GM11168 (cell line): ENCODE results near the gene SWSAP1.
"Not testable (repeated sequence)": the region's sequence is repeated elsewhere in the genome, so short reads cannot be mapped to it uniquely, and the experiment has no call there.

Source experiments
- in situ Hi-C: fragments of 300-500 bp; cut with MboI; formaldehyde crosslinking; loops from one replicate; pipeline ENCODE4 v1.12.0; 2022; ENCODE audit warnings: low sequenced_read_pairs; ENCODE audit not compliant: unreplicated experiment

The SWSAP1 gene, protein sequence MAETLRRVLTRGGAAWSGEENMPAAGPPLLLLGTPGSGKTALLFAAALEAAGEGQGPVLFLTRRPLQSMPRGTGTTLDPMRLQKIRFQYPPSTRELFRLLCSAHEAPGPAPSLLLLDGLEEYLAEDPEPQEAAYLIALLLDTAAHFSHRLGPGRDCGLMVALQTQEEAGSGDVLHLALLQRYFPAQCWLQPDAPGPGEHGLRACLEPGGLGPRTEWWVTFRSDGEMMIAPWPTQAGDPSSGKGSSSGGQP

DNA sequence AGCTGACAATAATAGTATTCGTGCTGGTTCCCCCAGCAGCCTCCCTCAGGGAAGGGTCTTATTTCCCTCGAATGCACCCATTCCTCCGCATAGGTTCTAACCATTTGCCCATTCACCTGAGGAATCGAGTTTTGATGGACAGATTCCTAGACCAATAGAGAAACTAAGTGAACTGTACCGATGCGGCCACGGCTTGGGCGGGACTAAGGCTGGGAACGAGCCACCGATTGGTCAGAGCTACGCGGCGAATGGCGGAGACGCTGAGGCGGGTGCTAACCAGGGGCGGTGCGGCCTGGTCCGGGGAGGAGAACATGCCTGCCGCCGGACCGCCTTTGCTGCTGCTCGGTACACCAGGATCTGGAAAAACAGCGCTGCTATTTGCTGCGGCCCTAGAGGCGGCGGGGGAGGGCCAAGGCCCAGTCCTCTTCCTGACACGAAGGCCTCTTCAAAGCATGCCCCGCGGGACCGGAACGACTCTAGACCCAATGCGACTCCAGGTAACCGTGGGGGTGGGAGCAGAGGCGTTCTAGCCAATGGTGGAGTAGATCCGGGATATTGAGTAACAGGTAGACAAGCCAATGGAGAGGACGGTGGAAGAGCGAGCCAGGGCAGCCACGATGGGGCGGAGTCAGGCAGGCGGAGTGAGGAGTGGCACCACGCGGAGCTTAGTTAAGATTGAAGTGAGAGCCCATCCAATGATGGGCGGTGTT is at the start of gene SWSAP1:
TSS of gene SWSAP1 (plus strand) at position 234 of the 710 bp plus-strand sequence. CDS start at position 249, 15 bp downstream.
- in situ Hi-C loops = no loop called here

DNA sequence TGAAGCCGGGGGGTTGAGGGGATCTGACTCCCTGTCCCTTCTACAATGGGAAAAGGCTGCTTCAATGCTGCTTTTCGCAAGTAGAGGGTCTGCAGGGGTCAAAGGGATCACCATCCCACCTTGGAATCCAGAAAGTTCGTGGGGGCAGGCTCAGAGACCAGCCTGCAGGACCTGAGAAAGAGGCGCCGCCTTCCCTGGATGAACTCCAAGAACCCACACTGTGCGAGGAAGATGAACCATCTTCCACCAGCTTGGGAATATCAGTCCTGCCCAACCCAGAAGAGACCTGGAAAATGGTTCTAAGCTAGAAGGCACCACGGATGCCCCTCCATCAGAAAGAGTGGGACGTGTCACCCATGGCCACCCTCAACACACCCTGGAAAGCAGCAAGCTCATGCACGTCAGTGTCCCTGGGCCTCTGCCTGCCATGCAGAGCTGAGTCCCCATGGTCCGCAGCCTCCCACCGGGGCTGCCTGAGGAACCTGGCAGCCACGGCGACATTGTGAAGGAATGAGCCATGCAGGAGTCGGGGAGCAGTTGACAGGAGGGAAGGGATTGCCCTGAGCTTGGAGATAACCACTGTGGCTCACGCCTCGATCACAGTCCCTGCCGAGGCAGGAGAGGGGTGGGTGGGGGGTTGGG is 49.6 kb upstream of the SWSAP1 start:
- in situ Hi-C loops = no loop called here

GRCh38 chr19:11325544-11325943 is 48.9 kb upstream of the SWSAP1 start:
- in situ Hi-C loops = no loop called here

- in situ Hi-C loops = no loop called here
Observed at GRCh38 chr19:11330127-11330526, 44.3 kb upstream of the SWSAP1 start.

DNA sequence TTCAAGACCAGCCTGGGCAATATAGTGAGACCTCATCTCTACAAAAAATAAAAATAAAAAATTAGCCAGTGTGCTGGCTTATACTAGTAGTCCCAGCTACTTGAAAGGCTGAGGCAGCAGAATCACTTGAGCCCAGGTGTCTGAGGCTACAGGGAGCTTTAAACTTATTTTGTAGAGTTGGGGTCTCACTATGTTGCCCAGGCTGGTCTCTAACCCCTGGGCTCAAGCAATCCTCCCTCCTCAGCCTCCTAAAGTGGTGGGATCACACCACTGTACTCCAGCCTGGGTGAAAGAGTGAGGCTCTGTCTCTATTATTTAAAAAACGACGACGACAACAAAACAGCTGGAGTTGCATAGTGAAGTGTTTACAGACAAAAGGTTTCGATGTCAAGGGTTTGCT is 43.0 kb upstream of the SWSAP1 start:
- in situ Hi-C loops = no loop called here

GRCh38 chr19:11332822-11333221 is 41.6 kb upstream of the SWSAP1 start:
- in situ Hi-C loops = no loop called here

GRCh38 chr19:11333838-11334237 is 40.6 kb upstream of the SWSAP1 start:
- in situ Hi-C loops = not testable (repeated sequence)

GRCh38 chr19:11335449-11336146 is 38.9 kb upstream of the SWSAP1 start:
- in situ Hi-C loops = no loop called here

DNA sequence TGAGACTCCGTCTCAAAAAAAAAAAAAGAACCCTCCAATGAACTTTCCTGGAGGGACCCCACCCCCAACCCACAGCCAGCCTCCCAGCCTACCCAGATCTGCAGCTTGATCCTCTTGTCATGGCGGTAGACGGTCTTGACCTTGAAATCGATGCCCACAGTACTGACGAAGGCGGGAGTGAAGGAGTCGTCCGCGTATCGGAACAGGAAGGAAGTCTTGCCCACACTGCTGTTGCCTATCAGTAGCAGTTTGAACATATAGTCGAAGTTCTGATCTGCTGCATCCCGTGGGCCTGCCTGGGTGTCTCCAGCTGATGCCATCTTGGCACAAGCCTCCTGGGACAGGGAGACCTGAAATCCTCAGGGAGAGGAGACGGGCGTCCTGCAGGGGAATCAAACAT is 37.4 kb upstream of the SWSAP1 start:
- in situ Hi-C loops = no loop called here

GRCh38 chr19:11338121-11338520 is 36.3 kb upstream of the SWSAP1 start:
- in situ Hi-C loops = no loop called here

DNA sequence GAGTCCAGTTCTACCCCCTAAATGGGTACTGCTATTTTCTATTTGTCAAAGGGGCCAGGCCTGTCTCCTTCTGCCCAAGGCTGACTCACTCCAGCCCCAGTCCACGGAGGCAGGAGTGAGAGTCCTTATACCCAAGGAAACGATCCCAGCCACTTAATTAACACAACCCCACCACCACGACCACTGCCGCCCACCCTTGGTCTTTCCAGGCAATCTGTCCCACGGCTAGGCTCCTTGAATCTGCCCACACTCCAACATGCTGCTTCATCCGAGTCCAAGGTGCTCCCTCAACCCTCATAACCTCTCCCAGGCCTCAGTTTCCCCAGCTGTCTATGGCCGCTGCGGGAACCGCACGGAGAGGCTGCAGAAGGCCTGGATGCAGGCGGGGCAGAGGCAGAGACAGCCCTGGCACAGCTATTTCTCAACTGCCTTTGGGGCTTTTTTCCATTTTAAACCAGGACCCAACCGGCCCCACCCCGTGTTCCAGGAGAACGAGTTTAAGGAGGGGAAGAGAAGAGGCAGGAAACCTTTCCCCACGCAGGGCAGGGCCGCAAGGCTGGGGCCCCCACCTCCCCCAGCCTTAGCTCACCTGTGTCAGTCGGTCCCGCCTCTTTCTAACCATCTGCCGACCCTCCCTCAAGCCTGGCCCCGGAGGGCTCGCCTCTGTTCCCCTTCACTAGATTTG is 35.8 kb upstream of the SWSAP1 start:
- in situ Hi-C loops = no loop called here

DNA sequence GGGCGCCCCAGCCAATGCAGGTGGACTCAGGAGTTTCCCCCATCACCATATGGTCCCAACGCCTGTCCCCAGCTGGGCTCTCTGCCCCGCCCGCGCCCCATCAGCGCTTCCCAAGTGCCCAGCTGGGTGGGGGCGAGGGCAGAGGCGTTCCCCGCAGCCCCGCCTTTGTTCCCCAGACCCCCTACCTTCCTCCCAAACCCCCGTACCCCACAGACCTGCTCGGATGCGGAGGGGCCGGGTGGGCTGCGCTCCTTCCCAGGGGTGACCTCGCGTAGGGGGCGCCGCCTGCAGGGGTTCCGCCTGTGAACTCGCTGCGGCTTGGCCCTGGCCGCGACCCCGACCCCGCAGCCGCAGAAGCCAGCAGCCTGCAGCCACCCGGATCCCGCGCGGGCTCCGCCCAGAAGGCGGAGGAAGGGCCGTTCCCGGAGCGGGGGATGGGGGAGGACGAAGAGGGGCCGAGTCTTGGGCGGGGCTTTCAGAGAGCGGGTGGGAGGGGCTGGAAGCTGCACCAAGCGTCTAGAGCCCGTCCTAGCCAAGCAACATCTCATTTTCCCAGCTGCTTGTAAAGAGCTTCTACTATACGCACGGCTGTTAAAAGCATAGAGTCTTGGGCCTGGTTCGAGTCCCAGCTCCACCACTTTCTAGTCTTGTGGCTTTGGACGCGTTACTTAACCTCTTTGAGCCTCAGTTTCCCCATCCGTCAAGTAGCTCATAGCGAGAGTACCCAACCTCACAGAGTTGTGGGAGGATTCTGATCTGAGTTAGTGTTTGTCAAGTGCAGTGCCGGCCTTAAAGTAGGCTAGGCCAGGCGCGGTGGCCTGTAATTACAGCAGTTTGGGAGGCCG is 35.0 kb upstream of the SWSAP1 start, which contains the start of gene RAB3D:
TSS of gene RAB3D (minus strand) at position 404 of the 845 bp plus-strand sequence. CDS start 2,258 bp downstream, outside the sequence.
- in situ Hi-C loops = no loop called here

DNA sequence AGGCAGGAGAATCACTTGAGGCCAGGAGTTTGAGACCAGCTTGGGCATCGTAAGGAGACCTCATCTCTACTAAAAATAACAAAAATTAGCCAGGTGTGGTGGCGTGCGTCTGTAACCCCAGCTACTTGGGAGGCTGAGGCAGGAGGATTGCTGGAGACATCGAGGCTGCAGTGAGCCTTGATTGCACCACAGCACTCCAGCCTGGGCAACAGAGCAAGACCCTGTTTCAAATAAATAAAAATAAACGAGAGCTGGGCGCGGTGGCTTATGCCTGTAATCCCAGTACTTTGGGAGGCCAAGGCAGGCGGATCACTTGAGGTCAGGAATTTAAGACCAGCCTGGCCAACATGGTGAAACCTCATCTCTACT is 34.4 kb upstream of the SWSAP1 start:
- in situ Hi-C loops = not testable (repeated sequence)

GRCh38 chr19:11342429-11342828 is 32.0 kb upstream of the SWSAP1 start:
- in situ Hi-C loops = no loop called here

- in situ Hi-C loops = no loop called here
Observed at GRCh38 chr19:11345122-11345803, 29.2 kb upstream of the SWSAP1 start.

GRCh38 chr19:11346104-11346940 is 28.1 kb upstream of the SWSAP1 start, which contains the start of the genes CCDC159 and TMEM205:
TSS of gene CCDC159 (plus strand) at chr19:11346519. CDS start at chr19:11346607, 88 bp downstream.
TSS of gene TMEM205 (minus strand) at chr19:11346268. CDS start at chr19:11345619, 649 bp downstream.
- in situ Hi-C loops = no loop called here

DNA sequence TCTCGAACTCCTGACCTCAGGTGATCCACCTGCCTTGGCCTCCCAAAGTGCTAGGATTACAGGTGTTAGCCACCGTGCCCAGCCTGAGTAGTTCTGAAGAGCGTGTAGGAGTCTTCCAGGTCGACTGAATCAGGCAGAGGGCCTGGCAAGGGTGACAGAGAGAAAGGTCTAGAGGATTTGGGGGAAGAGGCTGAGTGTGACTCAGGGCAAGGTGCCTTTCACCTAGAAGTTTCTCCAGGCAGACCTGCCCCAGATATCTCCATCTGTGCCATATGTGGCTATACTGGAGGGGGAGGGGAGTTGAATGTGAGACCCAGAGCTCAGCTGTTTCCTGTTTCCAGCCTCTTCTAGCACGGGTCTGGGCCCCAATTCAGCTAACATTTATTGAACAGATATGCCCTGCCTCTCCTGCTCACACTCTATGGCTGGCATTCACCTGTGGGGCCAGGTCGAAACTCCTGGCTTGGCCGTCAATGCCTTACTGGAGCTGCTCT is 26.9 kb upstream of the SWSAP1 start:
- in situ Hi-C loops = no loop called here
